ENCODE data around the gene IFI44. TPM values are rescaled to one million over a fixed set of nuclear protein-coding genes. Genes with fewer than 3 reads are reported as not detected.

IFI44 gene
- total and polyA plus RNA-seq, 2 donors (not counting 1 experiment from before 2014, with no cell fraction given), result 13.7 to 28.9 TPM

DNA sequence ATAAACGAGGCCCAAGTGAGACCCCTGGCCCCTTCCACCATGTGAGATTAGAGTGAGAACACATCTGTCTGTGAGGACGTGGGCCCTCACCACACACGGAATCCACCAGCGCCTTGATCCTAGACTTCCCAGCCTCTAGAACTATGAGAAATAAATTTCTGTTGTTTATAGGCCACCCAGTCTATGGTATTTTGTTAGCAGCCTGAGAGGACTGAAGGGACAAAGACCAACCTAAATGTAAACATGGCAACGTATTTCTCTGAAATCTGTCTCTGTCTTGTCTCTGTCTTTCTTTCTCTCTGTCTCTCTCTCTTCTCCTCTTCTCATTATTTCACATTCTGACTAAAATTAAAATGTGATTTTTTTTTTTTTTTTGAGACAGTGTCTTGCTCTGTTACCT, 45.0 kb upstream of the IFI44 start:
- no peaks in the 10 kb centered on the region for H3K79me2 ChIP-seq (ENCODE audit: control insufficient read depth, insufficient read depth, low read length)

DNA sequence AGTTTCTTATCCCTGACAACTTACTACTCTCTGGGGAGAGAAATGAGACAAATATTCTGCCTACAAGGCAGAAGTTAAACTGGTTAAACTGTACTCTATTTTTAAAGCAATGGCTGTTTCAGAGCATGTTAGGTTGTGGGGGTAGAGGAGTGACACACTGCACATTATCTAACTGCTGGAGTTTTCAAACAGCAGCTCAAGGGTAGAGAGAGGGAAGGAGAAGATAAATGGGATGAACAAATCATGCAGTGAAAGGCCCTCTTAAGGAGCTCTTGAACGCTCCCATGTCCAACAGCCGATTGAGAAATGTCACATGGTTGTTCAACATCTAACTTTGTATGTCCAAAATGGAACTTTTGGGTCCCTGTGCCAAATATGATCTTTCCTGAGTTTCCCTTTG, 43.4 kb upstream of the IFI44 start:
- no peaks in the 10 kb centered on the region for H4K20me1 ChIP-seq (ENCODE audit: control insufficient read depth, extremely low read depth, insufficient read depth, low read length)
- no peaks in the 10 kb centered on the region for H3K79me2 ChIP-seq (ENCODE audit: control insufficient read depth, insufficient read depth, low read length)
- H3K27me3 ChIP-seq (ENCODE audit: control insufficient read depth, insufficient read depth, low read length), result no peaks in the 10 kb centered on the region
- H3K9ac ChIP-seq (ENCODE audit: insufficient read depth, low read length), result no peak overlapping the region
- no peak overlapping the region for H3K27ac ChIP-seq (ENCODE audit: insufficient read depth, low read length)
- no peaks in the 10 kb centered on the region for H3K4me1 ChIP-seq (ENCODE audit: control insufficient read depth, extremely low read depth, insufficient read depth, low read length)
- H3K9me3 ChIP-seq (ENCODE audit: control insufficient read depth, insufficient read depth, low read depth, low read length), result no peaks in the 10 kb centered on the region
- peak overlapping the region; percentile 51 for H2AFZ ChIP-seq (ENCODE audit: low read length)
- no peak for TF ChIP-seq EZH2 (IDR thresholded peaks at IDR 0.05; ENCODE audit: low read length, missing control alignments)
- TF ChIP-seq, protein P1, sequence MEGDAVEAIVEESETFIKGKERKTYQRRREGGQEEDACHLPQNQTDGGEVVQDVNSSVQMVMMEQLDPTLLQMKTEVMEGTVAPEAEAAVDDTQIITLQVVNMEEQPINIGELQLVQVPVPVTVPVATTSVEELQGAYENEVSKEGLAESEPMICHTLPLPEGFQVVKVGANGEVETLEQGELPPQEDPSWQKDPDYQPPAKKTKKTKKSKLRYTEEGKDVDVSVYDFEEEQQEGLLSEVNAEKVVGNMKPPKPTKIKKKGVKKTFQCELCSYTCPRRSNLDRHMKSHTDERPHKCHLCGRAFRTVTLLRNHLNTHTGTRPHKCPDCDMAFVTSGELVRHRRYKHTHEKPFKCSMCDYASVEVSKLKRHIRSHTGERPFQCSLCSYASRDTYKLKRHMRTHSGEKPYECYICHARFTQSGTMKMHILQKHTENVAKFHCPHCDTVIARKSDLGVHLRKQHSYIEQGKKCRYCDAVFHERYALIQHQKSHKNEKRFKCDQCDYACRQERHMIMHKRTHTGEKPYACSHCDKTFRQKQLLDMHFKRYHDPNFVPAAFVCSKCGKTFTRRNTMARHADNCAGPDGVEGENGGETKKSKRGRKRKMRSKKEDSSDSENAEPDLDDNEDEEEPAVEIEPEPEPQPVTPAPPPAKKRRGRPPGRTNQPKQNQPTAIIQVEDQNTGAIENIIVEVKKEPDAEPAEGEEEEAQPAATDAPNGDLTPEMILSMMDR (conservative IDR thresholded peaks at IDR 0.05 in 1 of 2, IDR thresholded peaks at IDR 0.05 in 1 of 2; ENCODE audit: low read depth in 1 of 2, low read length in 2 of 2), result no peak
- H3K4me3 ChIP-seq (replicated peaks in 1 of 4; ENCODE audit: control extremely low read depth in 1 of 4, insufficient read depth in 1 of 4, low read depth in 3 of 4, low read length in 4 of 4), result no peak overlapping the region
- no peak overlapping the region for H3K4me2 ChIP-seq (ENCODE audit: extremely low read depth, insufficient read depth, low read length)
- no peak for DNase-seq (ENCODE audit: low read depth in 2 of 2)
- no peaks in the 10 kb centered on the region for H3K36me3 ChIP-seq (ENCODE audit: control insufficient read depth, insufficient read depth, low read length)

More for the DNA sequence above, 45.0 kb upstream of the IFI44 start:
- Histone ChIP-seq H4K20me1 (ENCODE audit: control insufficient read depth, extremely low read depth, insufficient read depth, low read length) (no peaks in the 10 kb centered on the region), H3K9ac (ENCODE audit: insufficient read depth, low read length) (no peak overlapping the region), H3K36me3 (ENCODE audit: control insufficient read depth, insufficient read depth, low read length) (no peaks in the 10 kb centered on the region), H2AFZ (ENCODE audit: low read length) (no peak overlapping the region), H3K27me3 (ENCODE audit: control insufficient read depth, insufficient read depth, low read length) (no peaks in the 10 kb centered on the region), H3K4me1 (ENCODE audit: control insufficient read depth, extremely low read depth, insufficient read depth, low read length) (no peaks in the 10 kb centered on the region), H3K9me3 (ENCODE audit: control insufficient read depth, insufficient read depth, low read depth, low read length) (no peaks in the 10 kb centered on the region), H3K4me2 (ENCODE audit: extremely low read depth, insufficient read depth, low read length) (no peak overlapping the region), H3K4me3 (replicated peaks in 1 of 4; ENCODE audit: control extremely low read depth in 1 of 4, insufficient read depth in 1 of 4, low read depth in 3 of 4, low read length in 4 of 4) (no peak overlapping the region), H3K27ac (ENCODE audit: insufficient read depth, low read length) (no peak overlapping the region)
- TF ChIP-seq EZH2 (IDR thresholded peaks at IDR 0.05; ENCODE audit: low read length, missing control alignments), result no peak
- TF ChIP-seq, protein P1 (conservative IDR thresholded peaks at IDR 0.05 in 1 of 2, IDR thresholded peaks at IDR 0.05 in 1 of 2; ENCODE audit: low read depth in 1 of 2, low read length in 2 of 2), result no peak
- DNase-seq (ENCODE audit: low read depth in 2 of 2), result no peak

DNA sequence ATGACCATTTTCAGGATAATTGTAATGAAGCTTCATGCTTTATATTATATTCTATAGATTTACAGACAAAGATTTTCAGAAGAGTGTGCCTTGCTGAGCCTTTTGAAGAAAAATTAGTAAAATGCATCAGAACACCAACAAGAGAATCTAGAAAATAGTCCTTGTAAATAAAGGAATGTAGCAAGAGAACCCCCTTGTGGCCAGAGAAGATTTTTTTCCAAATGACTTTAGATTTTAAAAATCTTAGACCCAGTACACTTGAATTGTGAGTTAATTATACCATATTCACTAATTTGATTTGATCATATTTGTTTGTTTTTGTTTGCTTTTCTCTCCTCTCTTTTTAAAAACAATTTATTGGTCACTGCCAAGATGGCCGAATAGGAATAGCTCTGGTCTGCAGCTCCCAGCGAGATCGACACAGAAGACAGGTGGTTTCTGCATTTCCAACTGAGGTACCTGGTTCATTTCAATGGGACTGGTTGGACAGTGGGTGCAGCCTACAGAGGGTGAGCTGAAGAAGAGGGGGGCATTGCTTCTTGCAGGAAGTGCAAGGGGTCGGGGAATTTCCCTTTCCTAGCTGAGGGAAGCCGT, 42.2 kb upstream of the IFI44 start:
- no peak overlapping the region for H3K9ac ChIP-seq (ENCODE audit: insufficient read depth, low read length)

More for the DNA sequence above, 42.2 kb upstream of the IFI44 start:
- H3K4me3 ChIP-seq (replicated peaks in 1 of 4; ENCODE audit: control extremely low read depth in 1 of 4, insufficient read depth in 1 of 4, low read depth in 3 of 4, low read length in 4 of 4), result no peak overlapping the region
- no peaks in the 10 kb centered on the region for H3K79me2 ChIP-seq (ENCODE audit: control insufficient read depth, insufficient read depth, low read length)
- no peak overlapping the region for H3K4me2 ChIP-seq (ENCODE audit: extremely low read depth, insufficient read depth, low read length)
- no peaks in the 10 kb centered on the region for H3K9me3 ChIP-seq (ENCODE audit: control insufficient read depth, insufficient read depth, low read depth, low read length)
- H3K27ac ChIP-seq (ENCODE audit: insufficient read depth, low read length), result no peak overlapping the region
- H3K4me1 ChIP-seq (ENCODE audit: control insufficient read depth, extremely low read depth, insufficient read depth, low read length), result no peaks in the 10 kb centered on the region
- DNase-seq (ENCODE audit: low read depth in 2 of 2), result peak; percentile 20 to 72
- TF ChIP-seq EZH2 (IDR thresholded peaks at IDR 0.05; ENCODE audit: low read length, missing control alignments), result no peak
- TF ChIP-seq, protein P1 (conservative IDR thresholded peaks at IDR 0.05 in 1 of 2, IDR thresholded peaks at IDR 0.05 in 1 of 2; ENCODE audit: low read depth in 1 of 2, low read length in 2 of 2), result peak; percentile 5 to 37
- no peaks in the 10 kb centered on the region for H4K20me1 ChIP-seq (ENCODE audit: control insufficient read depth, extremely low read depth, insufficient read depth, low read length)
- H3K36me3 ChIP-seq (ENCODE audit: control insufficient read depth, insufficient read depth, low read length), result no peaks in the 10 kb centered on the region
- H2AFZ ChIP-seq (ENCODE audit: low read length), result no peak overlapping the region
- H3K27me3 ChIP-seq (ENCODE audit: control insufficient read depth, insufficient read depth, low read length), result no peaks in the 10 kb centered on the region
